Epidermal melanocyte (primary cell): ENCODE measurements around the gene DNAAF1.
"Not testable (repeated sequence)": the region's sequence is repeated elsewhere in the genome, so short reads cannot be mapped to it uniquely, and the experiment has no call there.

Source experiments
- DNase-seq: peaks from one replicate; pipeline ENCODE4 v3.0.0; 2011; ENCODE audit warnings: low spot score; ENCODE audit not compliant: insufficient read length

Gene DNAAF1

GRCh38 chr16:84207879-84208278, 62.8 kb downstream of the DNAAF1 start:
- no peak for DNase-seq

GRCh38 chr16:84209989-84210388, 64.9 kb downstream of the DNAAF1 start:
- no peak for DNase-seq

- no peak for DNase-seq
These were observed 67.0 kb downstream of the DNAAF1 start for GRCh38 chr16:84212154-84212553.

GRCh38 chr16:84212631-84213030, 67.5 kb downstream of the DNAAF1 start:
- DNase-seq, result no peak

GRCh38 chr16:84214451-84215066, 69.5 kb downstream of the DNAAF1 start:
- no peak for DNase-seq

GRCh38 chr16:84215531-84215930, 70.4 kb downstream of the DNAAF1 start:
- no peak for DNase-seq

GRCh38 chr16:84216144-84216543, 71.0 kb downstream of the DNAAF1 start:
- not testable (repeated sequence) for DNase-seq

GRCh38 chr16:84218176-84218823, 73.2 kb downstream of the DNAAF1 start:
- DNase-seq, result no peak

- DNase-seq, result no peak
These were observed 73.8 kb downstream of the DNAAF1 start for GRCh38 chr16:84218956-84219355.

- DNase-seq, result no peak
These were observed 75.7 kb downstream of the DNAAF1 start for GRCh38 chr16:84220851-84221250.

GRCh38 chr16:84223456-84223855, 78.3 kb downstream of the DNAAF1 start:
- DNase-seq, result no peak

- no peak for DNase-seq
These were observed 79.4 kb downstream of the DNAAF1 start for GRCh38 chr16:84224554-84224953.

GRCh38 chr16:84225126-84225525, 80.0 kb downstream of the DNAAF1 start:
- no peak for DNase-seq

- no peak for DNase-seq
These were observed 80.5 kb downstream of the DNAAF1 start for GRCh38 chr16:84225571-84225970.

- no peak for DNase-seq
These were observed 80.9 kb downstream of the DNAAF1 start for GRCh38 chr16:84226026-84226425.
